ENCODE data around the gene ITIH4. TPM values are rescaled to one million over a fixed set of nuclear protein-coding genes. Genes with fewer than 3 reads are reported as not detected.

ITIH4 gene
- total RNA-seq, 1 experiment from 2014 or later = 2.4 TPM

GRCh38 chr3:52791928-52792327, 38.5 kb downstream of the ITIH4 start (continued):
- TF ChIP-seq ZNF121 (CRISPR knock-in tag; IDR thresholded peaks at IDR 0.05) = no peak
- TF ChIP-seq USF2 (CRISPR knock-in tag; IDR thresholded peaks at IDR 0.05) = no peak

GRCh38 chr3:52791366-52791765, 39.1 kb downstream of the ITIH4 start:
- TF ChIP-seq ZBTB21 (CRISPR knock-in tag; IDR thresholded peaks at IDR 0.05; ENCODE audit: borderline replicate concordance) = no peak
- TF ChIP-seq PRRX2 (CRISPR knock-in tag; IDR thresholded peaks at IDR 0.05) = no peak
- TF ChIP-seq CREM (CRISPR knock-in tag; IDR thresholded peaks at IDR 0.05) = no peak
- TF ChIP-seq GTF2I (CRISPR knock-in tag; conservative IDR thresholded peaks at IDR 0.05) = no peak
- TF ChIP-seq ZNF671 (CRISPR knock-in tag; IDR thresholded peaks at IDR 0.05) = no peak
- no peak for TF ChIP-seq ZNF232 (CRISPR knock-in tag; IDR thresholded peaks at IDR 0.05)
- no peak for TF ChIP-seq MYBL2 (CRISPR knock-in tag; IDR thresholded peaks at IDR 0.05)
- no peak for TF ChIP-seq TEAD1 (CRISPR knock-in tag; IDR thresholded peaks at IDR 0.05)
- TF ChIP-seq ZNF512 (CRISPR knock-in tag; IDR thresholded peaks at IDR 0.05; ENCODE audit: borderline replicate concordance) = no peak
- no peak for TF ChIP-seq E2F4 (CRISPR knock-in tag; IDR thresholded peaks at IDR 0.05; ENCODE audit: borderline replicate concordance, low read depth)
- no peak for TF ChIP-seq ATF2 (CRISPR knock-in tag; IDR thresholded peaks at IDR 0.05; ENCODE audit: borderline replicate concordance, low read depth)
- TF ChIP-seq CBFB (CRISPR knock-in tag; IDR thresholded peaks at IDR 0.05; ENCODE audit: low read depth) = no peak
- TF ChIP-seq FOXP4 (CRISPR knock-in tag; IDR thresholded peaks at IDR 0.05) = no peak
- TF ChIP-seq SOX15 (CRISPR knock-in tag; IDR thresholded peaks at IDR 0.05) = no peak
- no peak for TF ChIP-seq CDX4 (CRISPR knock-in tag; IDR thresholded peaks at IDR 0.05; ENCODE audit: borderline replicate concordance)
- TF ChIP-seq RORB (CRISPR knock-in tag; IDR thresholded peaks at IDR 0.05) = no peak
- no peak for TF ChIP-seq ZNF263 (CRISPR knock-in tag; IDR thresholded peaks at IDR 0.05; ENCODE audit: low read depth)
- no peak for TF ChIP-seq ZNF219 (CRISPR knock-in tag; IDR thresholded peaks at IDR 0.05; ENCODE audit: borderline replicate concordance)
- TF ChIP-seq PRDM15 (CRISPR knock-in tag; IDR thresholded peaks at IDR 0.05) = no peak
- TF ChIP-seq AFF4 (CRISPR knock-in tag; IDR thresholded peaks at IDR 0.05; ENCODE audit: borderline replicate concordance) = no peak
- no peaks in the 10 kb centered on the region for H3K36me3 Mint-ChIP-seq
- POLR2A ChIA-PET = no interaction called here
- CTCF ChIA-PET = interaction anchor here (1.2 to 5.5 kb wide), 8 partner anchors 8 to 143 kb away, joined by 3 to 96 read pairs (median 26); partner anchors contain the start of gene NEK4
- ATAC-seq = no peak
- no peaks in the 10 kb centered on the region for H3K4me1 Mint-ChIP-seq
- no peak overlapping the region for H3K4me3 Mint-ChIP-seq
- no peaks in the 10 kb centered on the region for H3K9me3 Mint-ChIP-seq
- no peak for DNase-seq (ENCODE audit: low spot score)
- no peak overlapping the region for H3K27ac Mint-ChIP-seq
- no peaks in the 10 kb centered on the region for H3K27me3 Mint-ChIP-seq (ENCODE audit: low read depth)
